ENCODE data around the gene NINJ2.
"Not testable (repeated sequence)": the region's sequence is repeated elsewhere in the genome, so short reads cannot be mapped to it uniquely, and the experiment has no call there.

The NINJ2 gene, protein sequence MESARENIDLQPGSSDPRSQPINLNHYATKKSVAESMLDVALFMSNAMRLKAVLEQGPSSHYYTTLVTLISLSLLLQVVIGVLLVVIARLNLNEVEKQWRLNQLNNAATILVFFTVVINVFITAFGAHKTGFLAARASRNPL

DNA sequence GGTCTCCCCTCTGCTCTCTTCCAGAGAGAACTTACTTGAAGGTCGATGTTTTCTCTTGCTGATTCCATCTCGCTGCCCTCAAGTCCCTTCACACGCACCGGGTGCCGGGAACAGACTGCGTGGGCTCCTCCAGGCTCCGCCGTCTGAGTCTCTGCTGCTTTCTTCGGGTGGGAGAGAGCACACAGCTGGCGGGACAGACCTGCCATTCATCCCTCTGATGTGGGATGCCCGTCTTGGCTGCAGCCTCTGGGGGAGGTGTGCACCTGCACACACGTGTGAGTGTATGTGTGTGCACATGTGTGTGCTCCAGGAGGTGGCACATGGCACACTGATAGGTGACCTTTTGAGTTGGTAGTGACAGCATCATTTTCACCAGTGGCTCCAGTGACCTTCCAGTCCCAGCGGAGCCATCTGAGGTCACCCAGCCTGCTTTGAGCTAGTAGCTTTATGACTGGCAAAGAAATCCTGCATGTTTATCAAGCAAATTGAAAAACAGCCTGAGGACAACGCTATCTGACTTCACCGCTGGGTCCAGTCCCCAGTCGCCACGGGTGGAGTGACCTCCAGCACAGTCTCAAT is at the start of gene NINJ2:
NINJ2 (minus strand) TSS at position 153 of the 579 bp plus-strand sequence; CDS start at position 68, 85 bp downstream.
- DNase-seq (ENCODE audit: low read depth in 2 of 2): no peak

DNA sequence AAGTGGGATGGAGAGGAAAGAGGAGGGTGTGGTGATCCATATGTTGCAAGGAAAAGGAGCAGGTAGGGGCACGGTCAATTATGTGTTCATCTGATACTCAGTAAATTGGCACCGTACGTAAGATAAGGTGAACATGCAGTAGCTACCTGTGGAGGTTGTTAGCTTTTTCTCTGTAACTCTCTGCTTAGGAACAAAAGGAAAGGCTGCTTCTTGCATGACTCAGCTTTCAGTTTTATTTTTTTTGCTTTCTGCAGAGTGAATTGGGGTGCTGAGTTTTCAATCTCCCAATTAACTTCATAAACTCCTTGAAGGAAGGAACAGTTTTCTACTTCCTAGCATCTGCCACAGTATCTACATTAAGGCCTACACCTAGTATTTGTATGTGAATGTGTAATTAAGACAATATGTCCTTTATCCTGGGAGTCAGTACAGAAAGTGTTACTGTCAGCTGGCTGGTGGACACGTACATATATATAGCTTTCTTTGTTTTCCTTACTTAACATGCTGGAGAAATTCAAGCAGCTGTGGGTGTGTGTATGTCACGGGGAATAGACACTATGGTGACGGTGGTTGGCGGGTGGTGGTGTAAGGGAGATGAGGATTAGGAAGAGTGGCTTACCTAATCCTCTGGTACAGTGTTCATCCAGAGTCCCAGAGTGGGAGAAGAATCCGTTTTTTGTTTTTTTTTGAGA is 49.1 kb upstream of the NINJ2 start:
- no peak for DNase-seq (ENCODE audit: low read depth in 2 of 2)

DNA sequence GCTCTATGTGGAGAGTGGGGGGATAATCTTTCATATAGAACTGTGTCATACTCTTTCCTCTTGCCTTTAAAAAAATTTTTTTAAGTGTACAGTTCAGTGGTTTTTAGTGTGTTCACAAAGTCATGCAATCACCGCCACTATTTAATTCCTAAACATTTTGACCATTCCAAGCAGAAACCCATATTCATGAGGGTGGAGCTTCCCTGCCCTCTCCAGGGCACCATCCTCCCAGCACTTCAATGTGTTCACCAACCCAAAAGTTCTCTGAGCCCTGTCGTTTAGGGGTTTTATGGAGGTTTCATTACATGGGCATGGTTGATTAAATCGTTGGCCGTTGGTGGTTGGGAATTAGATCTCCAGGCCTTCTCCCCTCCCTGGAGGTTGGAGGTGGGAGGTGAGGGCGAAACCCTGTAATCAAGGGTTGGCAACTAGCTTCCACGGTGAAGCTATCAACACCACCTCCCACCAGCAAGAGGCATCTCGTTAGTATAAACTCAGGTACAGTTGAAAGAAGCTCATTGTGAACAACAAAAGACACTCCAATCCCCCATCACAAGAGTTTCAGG is 46.3 kb upstream of the NINJ2 start:
- no peak for DNase-seq (ENCODE audit: low read depth in 2 of 2)

DNA sequence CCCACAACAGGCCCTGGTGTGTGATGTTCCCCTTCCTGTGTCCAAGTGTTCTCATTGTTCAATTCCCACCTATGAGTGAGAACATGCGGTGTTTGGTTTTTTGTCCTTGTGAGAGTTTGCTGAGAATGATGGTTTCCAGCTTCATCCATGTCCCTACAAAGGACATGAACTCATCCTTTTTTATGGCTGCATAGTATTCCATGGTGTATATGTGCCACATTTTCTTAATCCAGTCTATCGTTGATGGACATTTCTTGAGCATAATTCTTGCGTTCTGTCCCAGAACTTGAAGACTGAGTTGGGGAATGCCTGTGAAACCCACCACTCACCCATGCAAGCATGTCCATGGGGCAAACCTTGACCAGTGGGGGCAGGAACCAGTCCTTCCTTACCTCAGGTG is 44.8 kb upstream of the NINJ2 start:
- not testable (repeated sequence) for DNase-seq (ENCODE audit: low read depth in 2 of 2)

DNA sequence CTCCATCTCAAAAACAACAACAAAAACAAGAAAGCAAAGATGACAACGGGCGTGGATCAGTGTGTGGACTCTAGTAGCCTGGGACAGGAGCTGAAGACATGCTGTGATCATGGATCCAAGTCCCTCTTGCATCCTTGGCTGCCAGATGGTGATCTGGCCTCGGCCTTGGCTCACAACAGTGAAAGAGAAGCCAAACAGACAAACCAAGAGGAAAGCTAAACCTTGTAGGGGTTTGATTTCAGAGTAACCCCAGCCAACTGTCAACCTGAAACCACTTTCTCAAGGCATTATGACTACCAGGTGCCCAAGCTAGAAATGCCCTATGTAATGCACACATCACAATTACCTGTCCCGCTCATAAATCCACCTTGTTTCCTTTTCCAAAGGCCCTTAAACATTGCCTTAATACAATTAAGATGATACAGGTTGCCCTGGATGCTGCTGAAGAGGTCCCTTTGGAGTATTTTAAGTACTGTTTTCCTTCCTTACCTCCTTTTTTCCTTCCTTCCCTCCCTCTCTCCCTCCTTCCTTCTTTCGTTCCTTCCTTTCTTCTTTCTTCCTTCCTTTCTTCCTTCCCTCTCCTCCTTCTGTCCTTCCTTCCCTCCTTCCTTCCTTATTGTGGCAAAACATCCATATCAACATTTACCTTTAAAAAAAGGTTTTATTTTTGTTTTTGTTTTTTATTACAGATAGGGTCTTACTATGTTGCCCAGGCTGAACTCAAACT is 41.4 kb upstream of the NINJ2 start:
- no peak for DNase-seq (ENCODE audit: low read depth in 2 of 2)

DNA sequence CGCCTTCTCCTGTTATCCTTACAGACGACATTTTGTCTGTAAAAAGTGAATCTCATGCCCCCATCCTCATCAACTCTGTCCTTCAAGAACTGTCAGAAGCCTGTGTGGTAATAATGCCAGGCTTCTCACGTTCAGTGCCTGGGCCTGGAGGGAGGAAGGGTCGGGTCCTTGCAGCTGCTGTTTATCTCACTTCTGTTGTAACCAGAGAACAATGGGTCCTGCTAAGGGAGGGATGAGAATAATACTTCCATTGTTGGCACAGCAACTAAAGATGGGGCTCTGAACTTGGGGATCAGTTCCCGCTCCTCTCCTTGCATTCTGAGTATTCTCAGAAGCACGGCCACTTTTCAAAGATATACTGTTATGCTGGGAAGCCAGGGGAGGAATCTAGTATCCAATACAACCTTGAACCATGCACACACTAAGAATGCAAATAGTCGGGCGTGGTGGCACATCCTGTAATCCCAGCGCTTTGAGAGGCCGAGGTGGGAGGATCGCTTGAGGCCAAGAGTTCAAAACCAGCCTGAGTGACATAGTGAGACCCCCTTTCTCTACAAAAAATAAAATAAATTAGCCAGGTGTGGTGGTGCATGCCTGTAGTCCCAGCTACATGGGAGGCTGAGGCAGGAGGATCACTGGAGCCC is 38.8 kb upstream of the NINJ2 start:
- DNase-seq (ENCODE audit: low read depth in 2 of 2): no peak

DNA sequence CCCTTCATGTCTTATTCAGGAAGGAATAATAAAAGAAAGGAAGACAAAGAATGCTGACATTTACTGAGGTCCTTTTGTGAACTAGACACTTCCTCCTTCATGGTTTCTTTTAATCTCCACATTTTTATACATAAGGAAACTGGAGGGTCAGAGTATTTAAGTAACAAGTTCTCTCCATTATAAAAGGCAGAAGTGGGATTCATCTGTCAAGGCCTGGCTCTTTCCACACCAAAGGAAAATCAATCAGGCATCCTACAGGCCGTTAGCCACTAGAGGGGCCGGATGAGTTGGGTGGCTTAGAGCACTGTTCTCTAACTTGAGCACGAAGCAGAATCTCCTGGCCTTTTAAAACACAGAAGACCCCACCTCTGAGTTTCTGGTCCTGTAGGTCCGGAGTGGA is 36.8 kb upstream of the NINJ2 start:
- no peak for DNase-seq (ENCODE audit: low read depth in 2 of 2)

DNA sequence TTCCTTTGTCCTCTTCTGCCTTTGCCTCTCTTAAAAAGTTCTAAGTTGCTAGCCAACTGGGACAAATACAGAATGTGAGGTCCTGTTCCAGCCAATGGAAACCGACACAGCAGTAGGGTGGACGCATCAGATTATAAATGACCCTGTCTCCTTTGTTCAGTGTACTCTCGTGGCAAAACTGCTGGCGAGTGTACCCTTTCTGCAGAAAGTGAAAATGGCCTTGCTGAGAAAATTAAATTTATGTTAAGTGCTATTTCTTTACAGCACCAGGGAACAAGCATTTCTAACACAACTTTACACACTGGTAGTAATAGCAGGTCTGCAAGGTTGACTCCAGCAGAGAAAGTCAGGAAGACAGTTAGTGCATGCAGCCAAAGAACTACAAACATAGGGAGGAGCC is 35.0 kb upstream of the NINJ2 start:
- not testable (repeated sequence) for DNase-seq (ENCODE audit: low read depth in 2 of 2)

DNA sequence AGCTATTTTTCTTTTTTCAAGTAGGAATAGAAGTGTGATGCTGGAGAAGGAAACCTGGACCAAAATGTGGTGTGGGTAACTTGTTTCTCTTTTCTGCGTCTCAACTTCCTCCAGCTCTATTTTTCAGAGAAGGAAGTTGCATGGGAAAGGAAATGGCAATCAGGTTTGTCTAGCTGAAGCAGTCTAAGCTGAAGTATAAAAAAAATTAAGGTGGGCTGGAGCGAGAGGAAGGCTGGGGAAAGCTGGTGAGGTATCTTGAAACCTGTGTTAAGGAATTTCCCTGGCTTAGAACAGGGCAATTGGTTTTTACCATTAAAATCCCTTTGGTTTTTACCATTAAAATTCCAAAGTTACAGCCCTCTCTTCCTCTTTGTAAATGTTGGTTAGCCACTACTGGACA is 34.2 kb upstream of the NINJ2 start:
- DNase-seq (ENCODE audit: low read depth in 2 of 2): no peak

DNA sequence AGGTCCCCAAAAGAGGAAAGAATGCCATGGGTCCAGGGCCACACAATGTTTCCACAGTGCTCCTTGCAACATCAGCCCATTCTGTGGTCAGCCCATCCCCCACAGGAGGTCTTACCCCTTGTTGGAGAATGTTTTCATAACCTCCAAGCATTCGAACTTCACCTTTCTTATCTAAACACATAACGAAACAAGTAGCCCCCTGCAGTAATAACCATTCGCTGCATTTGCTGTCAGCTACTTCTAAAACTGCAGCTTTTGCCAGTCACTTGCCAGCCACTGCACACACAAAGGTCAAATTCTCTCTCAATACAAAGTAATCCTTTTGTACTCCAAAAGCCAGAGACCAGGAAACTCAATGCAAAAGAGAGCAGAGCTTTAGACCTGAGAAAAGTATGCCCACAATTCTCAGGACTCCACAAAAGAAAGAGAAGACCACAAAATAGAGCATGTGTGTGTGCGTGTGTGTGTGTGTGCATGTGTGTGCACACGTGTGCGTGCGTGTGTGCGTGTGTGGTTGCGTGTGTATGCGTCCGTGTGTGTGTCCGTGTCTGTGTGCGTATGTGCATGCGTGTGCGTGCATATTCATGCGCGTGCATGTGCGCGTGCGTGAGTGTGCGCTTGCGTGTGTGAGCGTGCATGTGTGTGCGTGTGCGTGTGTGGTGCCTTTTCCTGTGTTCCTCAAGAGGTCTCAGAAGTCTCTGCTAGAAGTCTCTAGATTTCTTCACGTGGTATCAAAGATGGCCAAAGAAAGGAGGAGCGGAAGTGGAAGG is 31.7 kb upstream of the NINJ2 start:
- no peak for DNase-seq (ENCODE audit: low read depth in 2 of 2)

DNA sequence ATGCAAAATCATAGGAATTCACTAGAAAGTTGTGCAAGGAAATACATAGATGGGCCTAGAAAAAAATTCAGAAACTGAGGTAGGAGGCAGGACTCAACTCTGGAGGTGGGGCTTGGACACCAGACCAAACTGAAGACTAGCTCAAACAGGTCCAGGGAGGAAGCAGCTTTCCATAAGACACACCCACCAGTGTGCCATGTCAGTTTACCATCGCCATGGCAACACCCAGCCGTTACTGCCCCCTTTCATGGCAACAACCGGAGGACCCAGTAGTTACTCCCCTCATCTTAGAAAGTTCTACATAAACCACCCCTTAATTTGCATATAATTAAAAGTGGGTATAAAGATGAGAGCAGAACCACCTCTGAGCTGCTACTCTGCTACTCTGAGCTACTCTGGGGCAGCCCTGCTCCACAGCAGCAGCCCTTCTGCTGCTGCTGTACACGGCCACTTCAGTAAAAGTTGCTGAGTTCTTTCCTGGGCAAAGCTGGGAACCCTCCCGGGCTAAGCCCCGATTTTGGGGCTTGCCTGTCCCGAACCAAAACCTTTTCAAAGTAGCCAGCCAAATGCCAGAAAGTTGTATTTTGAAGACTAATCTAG is 30.8 kb upstream of the NINJ2 start:
- no peak for DNase-seq (ENCODE audit: low read depth in 2 of 2)

DNA sequence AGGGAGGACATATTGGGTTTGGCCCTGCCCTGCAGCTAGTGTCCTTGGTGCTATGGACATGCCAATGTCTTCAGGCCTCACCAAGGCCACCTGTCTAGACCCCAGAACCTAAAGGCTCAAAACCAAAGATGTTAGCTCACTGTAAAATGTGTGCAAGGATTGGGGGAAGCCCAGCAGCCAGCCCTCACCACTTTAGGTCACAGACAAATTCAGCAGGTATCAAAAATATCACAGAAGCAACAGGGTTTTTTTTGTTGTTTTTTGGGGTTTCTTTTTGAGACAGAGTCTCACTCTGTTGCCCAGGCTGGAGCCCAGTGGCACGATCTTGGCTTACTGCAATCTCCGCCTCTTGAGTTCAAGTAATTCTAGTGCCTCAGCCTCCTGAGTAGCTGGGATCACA is 29.0 kb upstream of the NINJ2 start:
- no peak for DNase-seq (ENCODE audit: low read depth in 2 of 2)

DNA sequence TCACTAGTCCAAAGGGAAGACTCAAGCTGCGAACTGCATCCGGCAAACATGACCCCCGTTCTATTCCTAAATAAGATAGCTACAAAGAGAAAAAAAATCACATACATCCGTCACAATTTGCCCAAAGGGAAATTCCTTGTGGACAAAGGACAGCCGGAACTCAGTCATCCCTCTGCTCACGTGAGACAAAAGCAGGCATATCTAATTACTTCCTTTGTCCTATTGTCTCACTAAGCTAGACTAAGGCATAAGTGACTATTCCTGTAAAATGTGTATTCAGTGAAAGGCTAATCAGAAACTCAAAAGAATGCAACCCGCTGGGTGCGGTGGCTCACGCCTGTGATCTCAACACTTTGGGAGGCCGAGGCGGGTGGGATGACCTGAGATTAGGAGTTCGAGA is 27.2 kb upstream of the NINJ2 start:
- DNase-seq (ENCODE audit: low read depth in 2 of 2): no peak

DNA sequence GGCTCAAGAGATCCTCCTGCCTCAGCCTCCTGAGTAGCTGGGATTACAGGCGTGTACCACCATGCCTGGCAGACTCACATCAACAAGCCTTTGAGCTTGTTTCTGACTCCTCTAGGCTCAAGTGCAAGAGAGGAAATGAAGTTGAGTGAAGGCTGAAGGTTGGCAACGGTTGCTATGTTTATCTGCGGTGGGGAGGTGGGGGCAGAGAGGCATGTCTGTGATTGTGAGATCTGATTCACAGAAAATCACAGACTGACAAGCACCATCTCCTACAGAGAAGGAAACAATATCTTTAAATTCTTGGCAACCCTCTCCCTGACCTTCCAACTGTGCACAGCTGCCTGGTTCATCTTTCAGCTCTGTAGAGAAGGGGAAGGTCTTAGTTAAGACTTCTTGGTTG is 22.1 kb upstream of the NINJ2 start:
- no peak for DNase-seq (ENCODE audit: low read depth in 2 of 2)

DNA sequence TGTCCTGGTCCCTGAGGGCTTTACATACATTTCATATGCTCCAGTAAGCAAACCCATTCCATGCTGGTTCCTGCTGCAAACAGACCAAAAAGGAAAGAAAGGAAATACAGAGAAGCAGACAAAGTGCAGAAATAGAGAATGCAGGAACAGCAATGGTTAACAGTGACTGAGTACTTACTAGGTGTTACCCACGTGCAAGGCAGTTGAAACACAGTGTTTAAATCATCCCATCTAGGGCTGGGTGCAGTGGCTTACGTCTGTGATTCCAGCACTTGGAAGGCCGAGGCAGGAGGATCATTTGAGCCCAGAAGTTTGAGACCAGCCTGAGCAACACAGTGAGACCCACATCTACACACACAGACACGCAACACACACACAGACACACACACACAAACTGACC is 21.2 kb upstream of the NINJ2 start:
- no peak for DNase-seq (ENCODE audit: low read depth in 2 of 2)

DNA sequence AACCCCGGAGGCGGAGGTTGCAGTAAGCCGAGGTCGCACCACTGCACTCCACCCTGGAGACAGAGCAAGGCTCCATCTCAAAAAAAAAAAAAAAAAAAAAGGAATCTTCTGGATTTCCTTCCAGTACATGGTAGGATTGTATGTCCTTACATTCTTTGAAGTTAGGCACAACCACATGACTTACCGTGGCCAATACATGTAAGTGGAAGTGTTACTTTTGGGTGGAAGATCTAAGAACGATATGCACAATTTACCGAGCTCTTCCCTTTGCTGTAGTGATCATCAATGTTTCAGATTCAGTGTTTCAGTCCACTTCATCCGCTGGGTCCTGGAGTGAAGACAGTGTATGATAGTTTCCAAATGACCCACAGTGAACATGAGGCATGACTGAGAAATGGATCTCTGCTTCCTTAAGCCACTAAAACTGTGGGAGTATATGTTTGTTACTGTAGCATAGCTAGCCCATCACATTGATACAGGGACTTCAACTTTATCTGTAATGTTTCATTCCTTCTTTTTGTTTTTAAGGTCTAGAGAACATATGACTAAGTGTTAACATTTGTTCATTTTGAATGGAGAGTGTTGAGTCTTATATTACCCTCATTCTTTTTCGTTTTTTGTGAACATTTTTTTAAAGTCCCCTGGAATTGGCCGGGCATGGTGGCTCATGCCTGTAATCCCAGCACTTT is 18.5 kb upstream of the NINJ2 start:
- no peak for DNase-seq (ENCODE audit: low read depth in 2 of 2)

DNA sequence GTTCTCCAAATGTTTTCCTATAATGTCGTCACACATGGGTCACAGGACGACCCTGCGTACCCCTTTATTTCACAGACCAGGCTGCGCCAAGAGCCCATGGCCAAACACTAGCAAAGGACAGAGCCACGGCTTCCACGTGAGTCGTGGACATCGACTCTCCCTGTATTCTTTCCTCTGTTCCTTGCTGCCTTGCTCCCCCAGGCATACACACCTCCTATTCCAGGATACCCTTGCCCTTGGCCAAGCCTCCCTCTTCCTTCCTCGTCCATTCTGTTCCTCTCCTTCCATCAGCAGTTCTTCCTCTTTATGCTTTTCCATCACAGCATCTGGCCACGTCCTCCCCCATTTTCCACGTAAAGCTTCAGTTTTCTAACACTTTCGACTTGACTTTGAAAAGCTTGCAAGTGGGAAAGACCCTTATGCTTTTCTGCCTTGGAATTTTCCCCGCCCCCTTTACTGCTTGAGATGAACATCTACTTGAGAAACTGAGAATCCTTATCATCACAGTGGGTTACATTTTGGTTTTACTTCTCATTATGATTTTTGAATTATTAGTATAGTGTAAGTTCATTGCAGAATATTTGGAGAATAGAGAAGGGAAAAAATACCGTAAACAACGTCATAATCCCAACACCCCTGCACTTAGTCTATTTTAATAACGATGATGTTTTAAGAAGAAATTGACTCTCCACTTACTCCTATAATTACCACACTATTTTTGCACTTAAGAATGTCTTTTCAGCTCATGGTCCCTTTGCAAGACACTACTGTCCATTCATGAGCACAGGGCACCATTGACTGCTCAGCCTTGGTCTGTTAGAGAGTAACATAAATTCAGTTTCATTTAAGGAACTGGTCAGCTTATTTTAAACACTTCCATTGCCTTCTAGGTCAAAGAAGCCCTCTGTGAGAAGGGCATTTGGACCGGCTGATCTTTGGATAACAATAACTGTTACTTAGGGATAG is 15.8 kb upstream of the NINJ2 start:
- no peak for DNase-seq (ENCODE audit: low read depth in 2 of 2)

DNA sequence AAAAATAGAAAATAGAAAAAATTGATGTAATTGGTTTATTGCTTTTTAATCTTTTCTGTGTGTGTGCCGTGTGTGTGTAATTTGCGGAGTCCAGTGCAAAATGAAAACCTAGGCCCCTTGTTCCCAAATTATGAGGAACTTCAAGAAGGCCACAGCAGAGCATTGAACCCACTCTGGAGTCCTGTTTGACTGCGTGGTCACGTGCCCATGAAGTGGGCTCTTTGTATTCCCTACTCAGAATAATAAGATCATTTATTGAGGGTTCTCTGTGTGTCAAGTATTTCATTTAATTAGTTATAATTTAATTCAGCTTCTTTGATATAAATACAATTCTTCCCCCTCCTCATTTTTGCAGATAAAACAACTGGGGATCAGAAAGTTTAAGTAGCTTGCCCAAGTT is 12.3 kb upstream of the NINJ2 start:
- no peak for DNase-seq (ENCODE audit: low read depth in 2 of 2)

DNA sequence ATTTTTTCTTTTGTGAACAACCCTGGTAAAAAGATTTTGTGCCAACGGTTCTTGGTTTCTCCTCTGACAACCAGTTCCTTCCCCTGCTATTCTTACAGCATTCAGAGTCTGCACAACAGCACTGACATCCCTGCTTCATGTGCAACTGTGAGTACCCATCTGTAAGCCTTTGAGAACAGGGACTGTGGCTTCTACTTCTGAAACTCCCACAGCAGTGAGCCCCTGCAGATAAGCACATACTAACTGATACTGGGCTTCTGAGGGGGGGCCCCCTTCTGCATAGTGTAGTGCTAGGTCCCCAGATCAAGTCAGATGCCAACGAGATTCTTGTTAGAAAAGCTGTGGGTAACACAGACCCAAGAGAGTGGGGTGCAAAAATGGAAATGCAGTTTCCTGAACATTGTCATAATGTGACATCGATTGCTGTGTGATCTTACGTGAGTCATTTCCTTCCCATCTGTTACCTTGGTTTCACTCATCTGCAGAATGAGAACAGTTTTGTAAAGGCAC is 11.1 kb upstream of the NINJ2 start:
- DNase-seq (ENCODE audit: low read depth in 2 of 2): no peak

All from fibroblast of skin of left quadriceps (primary cell).